ENCODE measurements around the gene VWA7.

- no peak for TF ChIP-seq CTCF (IDR thresholded peaks at IDR 0.05)
- no peak for TF ChIP-seq POLR2A (IDR thresholded peaks at IDR 0.05)
- TF ChIP-seq POLR2AphosphoS5 (IDR thresholded peaks at IDR 0.05): no peak
These were observed 17.9 kb upstream of the VWA7 start for GRCh38 chr6:31794866-31795615.

Data from prostate gland (tissue), 2 donors.